ENCODE data around the gene ITPKB.

The ITPKB gene

DNA sequence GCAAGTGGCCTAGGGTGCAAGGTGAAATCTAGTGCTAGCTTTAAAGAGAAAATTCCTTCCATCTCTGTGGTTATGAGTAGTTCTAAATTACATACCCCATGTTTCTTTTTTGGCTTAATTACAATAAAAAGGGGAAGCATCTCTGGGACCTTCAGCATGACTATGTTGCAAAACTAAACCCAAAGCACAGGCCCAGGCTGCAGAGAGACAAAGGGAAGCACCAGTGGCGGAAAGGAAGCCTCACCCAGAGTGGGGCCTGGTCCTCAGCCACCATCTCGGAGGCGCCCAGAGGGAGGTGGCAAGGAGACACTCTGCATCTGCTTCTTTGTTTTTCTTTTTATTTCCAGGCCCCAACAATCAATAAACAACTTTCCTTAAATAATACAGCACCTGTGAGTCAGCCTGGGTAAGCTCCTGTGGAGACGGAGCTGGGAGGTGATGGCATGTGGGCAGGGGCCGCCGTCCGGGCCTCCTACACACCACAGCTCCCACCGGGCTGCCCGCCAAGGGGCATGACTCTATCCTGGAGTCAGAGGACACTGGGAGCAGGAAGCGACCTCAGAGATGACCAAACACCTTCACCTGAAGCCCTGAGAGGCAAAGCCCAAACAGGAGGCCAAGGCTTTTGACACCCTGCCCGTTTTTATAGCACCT, 21.7 kb downstream of the ITPKB start:
- intact Hi-C loops (cut with DNase I) = no loop called here
- DNase-seq = peak in 8 of 42 donors; percentile 11 to 57 (median 30)

DNA sequence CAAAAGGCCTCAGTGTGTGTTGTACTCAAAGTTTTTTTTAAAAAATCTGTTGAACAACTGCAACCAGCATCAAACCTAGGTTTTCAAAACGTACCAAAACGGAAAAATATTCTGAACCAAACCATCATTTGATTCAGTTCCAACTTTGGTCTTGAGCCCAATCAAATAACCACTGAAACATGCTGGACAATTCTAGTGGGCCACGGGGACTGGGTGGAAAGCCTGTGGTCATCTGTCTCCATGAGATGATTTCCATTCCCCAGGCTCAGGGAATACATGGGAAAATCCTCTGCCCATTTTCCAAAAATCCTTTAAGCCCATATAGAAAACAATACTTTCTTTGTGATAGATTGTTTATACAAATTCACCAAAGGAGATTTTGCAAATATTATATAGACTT, 22.5 kb downstream of the ITPKB start:
- DNase-seq = peak in 1 of 42 donors; percentile 8
- intact Hi-C loops (cut with DNase I) = no loop called here

DNA sequence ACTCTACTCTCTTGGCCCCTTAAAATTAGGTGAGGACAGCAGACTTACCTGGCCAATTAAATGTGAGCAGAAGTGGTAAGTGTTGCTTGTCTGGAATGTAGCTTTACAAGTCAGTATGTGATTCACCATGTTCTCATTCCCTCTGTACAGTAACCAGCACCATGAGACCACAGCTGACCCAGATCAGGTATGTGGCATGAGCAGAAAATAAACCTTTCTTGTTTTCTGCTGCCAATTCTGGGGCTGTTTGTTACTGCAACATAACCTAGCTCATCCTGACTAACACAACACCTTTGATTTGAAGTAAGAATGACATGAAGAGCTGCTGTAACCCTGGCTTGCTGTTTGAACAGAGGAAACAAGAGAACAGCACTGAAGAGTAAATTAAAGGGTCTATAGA, 24.9 kb downstream of the ITPKB start:
- no peak for DNase-seq

DNA sequence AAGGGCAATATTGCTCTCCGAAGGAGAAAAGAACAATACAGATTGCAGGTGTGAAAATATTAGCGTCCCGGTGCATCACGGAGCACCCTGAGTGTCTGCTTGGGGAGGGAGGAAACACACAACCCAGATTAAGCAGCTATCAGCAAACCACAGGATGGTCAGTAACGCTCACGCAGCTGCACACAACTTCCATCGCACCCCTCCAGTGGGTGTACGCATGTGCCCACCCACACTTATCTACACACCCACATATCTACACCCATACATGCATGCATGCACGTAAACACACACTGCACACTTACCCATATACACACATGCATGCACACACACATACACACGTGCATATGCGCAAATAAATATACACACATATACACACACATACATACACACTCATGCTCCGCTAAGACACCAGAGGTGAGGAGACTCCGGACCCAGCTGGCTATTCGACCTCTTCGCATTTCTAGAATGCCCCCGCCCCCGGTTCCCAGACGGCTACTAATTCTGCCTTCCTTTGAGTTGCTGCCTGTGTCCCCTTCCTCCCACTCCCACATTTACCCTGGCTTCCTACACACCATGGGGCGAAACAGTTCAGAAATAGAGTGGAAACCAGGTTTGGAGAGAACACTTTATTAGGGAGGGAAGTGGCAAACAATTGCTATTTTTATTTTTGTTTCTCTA, 26.2 kb downstream of the ITPKB start:
- no peak for DNase-seq
- intact Hi-C loops (cut with DNase I) = no loop called here

More for the DNA sequence above, 24.9 kb downstream of the ITPKB start:
- intact Hi-C loops (cut with DNase I) = no loop called here

DNA sequence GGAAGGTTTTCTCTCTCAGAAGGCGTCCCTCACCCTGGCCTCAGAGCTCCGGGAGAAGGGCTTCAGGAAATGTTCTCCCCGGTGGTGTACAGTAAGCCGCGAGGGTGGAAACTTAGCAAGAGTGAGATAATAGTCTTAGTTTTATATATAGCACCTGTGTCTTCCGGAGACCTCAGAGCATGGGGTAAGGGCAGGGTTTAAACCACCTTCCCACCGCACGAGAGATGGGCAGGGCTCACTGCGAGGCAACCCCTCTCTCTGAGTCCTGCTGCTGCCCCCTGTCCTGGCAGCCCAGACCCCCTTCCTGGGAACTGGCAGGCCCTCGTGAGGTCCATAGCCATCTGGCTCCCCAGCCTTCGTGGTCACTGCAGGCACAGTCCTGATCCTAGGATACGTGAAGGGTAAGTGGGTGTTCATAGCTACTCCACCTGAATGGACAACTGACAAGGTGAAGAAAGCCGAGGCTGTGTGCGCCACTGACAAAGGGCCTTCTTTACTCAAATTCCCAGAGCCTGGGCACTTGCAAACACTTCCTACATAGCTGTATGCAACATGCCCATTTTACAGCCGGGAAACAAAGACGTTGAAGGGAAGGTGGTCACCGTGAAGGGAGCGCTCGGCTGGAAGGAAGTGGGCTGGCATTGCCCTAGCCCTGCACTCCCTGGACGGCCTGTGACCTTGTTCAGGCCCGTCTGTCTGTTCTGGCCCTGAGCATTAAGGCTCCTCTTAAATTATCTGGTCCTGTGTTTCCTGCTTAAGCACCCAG, 26.9 kb downstream of the ITPKB start:
- DNase-seq = no peak
- intact Hi-C loops (cut with DNase I) = no loop called here

DNA sequence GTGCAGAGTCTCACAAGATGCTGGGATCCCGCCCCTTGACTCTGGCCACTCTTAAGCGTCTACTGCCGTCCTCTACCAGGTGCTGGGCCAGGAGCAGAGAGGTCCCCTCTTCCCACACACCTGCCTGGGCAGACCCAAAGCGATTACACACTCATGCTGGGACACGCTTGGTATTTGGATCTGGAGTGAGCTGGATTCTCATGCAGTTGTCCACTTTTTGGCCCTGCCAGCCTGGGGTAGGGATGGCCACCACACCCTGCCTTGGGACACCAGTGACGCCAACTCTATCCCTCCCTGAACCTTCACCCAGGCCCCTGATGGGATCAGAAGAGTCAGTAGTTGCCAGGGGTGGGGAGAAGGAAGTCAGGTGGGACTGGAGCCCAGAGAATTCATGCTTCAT, 28.6 kb downstream of the ITPKB start:
- DNase-seq = no peak
- intact Hi-C loops (cut with DNase I) = no loop called here

DNA sequence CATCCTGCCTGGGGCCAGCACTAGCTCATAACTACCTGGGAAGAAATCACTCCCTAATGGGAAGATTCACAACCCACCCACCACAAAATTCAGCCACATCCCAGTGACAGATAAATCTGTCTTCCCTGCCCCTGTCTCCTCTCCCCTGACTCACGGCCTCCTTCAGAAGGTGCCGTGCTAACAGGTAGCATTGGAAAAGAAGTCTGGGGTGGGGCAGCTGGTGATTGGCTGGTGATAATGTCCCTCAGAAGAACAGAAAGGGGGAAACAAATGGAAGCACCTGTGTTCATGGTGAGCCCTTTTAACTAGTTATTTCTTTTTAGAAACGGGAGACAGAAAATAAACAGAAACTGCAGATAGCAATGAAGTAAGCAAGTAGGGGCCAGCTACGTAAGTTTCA, 29.1 kb downstream of the ITPKB start:
- no peak for DNase-seq
- intact Hi-C loops (cut with DNase I) = no loop called here

DNA sequence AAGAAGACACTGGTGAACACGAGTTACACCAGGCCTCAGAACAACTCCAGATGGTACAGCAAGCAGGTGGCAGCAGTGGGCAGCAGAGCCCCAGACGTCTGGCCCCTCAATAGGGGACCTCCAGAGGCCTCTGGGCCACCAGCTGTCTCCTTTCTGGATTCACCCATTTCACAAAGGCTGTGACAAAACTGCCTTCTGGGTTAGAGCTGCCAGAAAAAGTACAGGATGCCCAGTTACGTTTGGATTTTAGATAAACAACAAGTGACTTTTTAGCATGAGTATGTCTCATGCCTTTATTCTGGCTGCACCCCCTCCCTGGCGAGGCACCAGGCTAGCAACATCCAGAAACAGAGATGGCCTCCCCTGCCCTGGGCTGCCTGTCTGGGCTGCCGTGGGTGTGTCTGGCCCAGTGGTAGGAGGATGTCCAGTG, 30.1 kb downstream of the ITPKB start:
- DNase-seq = peak in 14 of 42 donors; percentile 34 to 76 (median 52)
- intact Hi-C loops (cut with DNase I) = no loop called here

DNA sequence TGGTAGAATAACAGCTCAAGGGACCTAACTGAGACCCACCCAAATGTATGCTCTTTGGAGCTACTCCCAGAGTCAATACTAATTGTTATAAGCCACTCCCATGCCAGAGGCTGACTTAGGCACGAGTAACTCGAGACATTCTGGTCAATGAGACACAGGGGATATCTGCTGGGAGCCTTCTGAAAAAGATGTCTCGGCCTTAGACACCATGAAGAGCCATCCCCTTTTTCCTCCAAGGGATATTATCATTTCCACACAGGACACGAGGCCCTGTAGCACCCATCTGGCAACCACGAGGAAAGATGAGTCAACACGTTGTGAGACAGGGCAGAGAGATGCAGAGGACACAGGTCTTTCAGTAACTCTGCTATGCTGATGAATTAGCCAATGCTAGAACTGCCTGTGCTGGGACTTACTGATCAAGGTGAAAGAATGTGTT, 30.7 kb downstream of the ITPKB start:
- no peak for DNase-seq
- intact Hi-C loops (cut with DNase I) = no loop called here

DNA sequence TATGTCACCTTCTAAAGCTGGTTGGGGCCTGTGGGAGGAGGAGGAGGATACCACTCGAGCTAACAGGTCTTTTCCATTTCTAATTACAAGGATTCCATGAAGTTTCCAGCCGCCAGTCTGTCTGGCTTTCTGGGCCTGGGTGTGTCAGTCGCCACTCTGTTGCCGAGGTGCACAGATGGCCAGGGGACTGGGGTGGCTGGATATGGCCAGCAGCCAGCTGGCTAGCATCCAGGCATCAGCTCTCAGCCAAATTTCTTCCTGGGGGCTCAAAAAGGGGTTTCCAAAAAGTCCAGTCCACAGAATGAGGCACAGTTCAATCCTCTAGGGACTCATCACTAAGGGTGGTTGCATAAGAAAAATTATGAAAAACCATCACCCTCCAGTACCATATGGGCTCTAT, 32.4 kb downstream of the ITPKB start:
- no peak for DNase-seq
- intact Hi-C loops (cut with DNase I) = no loop called here

DNA sequence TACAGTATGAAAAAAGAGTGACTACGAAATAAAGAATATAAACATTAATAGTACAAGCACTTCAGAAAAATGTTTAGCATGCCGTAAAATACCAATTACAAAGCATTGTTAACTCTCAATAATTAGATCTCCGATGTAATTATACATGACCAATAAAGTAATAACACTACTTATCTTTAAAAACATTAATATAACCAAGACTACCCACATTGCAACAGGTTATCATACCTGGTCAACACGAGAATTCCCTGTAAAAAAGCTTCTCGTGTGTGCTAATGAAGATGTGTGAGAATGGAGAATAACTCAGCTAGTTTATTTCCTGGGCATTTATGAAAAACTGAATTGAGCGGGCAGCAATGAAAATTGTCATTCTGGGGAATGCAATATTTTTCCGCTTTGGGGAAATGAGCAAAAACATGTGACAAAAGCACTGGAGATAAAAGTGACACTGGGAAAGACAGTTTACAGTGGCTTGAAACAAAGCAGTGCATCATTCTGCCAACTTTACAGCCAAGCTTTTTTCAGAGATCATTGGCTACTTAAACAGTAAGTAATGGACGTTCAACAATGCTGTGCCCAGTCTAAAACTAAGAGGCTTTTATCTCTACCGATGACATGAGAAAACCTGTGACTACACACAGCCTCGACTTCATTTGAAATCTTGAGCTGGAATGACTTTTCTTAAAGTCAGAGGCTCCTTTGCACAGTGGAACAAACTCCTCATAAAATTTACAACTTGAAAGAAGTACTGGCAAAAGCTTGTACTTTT, 34.7 kb downstream of the ITPKB start:
- intact Hi-C loops (cut with DNase I) = no loop called here

DNA sequence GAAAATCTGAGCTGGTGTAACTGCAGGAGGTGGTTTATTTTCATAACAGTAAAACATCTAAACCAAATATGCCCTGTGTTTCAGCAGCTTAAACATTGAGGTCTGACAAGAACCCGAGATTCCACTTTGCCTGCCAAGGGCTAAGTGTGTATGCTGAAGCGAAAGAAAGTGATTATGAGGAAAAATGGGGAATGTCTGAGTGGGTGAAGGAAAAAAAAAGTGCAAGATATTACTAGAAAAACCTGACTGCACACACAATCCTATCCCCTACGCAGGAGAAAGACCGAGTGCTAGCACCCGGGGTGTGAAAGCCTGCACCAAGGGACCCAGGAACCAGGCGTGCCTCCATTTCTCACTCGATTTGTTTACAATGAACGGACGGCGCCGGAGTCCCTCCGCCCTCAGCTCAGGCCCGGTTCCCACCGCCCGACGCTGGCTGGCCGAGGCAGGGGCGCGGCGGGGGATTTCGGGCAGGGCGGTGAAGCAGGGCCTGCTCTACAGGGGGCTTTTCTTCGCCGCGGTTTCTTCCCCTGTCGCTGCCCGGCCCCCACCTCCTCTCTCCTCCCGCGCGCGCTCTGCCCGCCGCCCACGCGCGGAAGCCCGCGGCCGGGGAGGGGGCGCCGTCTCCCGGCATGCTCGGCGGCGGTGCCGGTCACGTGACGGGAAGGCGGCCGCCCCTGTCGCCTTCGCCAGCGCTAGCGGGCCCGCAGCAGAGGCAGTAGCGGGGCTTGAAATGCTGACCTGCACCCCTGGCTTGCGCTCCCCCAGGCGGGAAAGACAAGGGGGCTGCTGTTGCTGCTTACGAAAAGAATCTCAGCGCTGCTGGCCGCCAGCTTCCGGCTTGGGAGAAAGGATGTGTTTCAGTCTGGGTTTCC, 35.9 kb downstream of the ITPKB start:
- peak in 41 of 42 donors; percentile 47 to 91 (median 82) for DNase-seq
- intact Hi-C loops (cut with DNase I) = loop anchor here (2.0 kb wide), 1 partner anchor 34 kb away; no protein-coding TSS in a partner anchor

More for the DNA sequence above, 34.7 kb downstream of the ITPKB start:
- no peak for DNase-seq

DNA sequence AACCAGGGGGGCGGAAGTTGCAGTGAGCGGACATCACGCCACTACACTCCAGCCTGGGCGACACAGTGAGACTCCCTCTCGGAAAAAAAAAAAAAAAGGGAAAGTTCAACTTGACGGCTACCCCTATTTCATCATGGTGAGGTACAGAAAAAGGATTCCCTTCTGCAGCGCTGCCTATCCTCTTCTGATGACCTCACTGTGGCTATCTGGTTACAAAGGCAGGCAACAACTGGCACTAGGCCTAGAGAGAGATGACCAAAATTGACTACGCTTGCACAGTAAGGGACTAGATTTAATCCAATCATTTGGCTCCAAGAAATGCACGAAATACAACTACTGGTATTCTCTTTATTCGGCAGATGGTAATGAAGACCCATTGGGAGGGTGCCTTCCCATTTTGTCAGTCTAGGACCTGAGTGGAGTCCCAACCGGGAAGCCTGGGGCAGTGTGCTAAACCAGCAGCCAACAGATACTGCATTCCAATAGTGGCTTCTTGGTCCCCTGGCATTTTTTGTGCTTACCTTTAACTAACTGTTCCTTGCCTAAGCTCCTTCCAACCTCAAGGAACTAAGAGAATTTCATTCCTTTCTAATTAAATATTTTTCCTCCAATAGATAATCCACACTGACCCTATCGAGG, 36.6 kb downstream of the ITPKB start:
- intact Hi-C loops (cut with DNase I) = loop anchor here (2.0 kb wide), 1 partner anchor 34 kb away; no protein-coding TSS in a partner anchor
- DNase-seq = peak in 1 of 42 donors; percentile 44

DNA sequence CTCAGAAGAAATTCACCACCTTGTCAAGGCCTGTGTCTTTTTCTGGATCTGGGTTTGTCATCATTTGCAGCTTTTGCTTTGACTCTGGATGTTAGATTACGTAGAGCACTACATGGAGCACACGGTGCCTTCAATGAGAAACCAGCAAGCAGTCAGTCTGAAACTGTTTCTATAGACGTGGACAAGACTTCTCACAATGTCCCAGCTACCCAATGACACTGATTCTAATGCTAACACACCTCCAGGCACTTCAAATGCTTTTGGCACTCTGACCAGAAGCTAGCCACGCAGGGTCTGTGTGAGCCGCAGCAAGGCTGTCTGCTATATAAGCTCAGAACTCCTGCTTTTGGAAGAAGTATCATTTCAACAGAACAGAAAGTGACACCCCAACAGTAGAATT, 38.2 kb downstream of the ITPKB start:
- intact Hi-C loops (cut with DNase I) = no loop called here
- DNase-seq = no peak

DNA sequence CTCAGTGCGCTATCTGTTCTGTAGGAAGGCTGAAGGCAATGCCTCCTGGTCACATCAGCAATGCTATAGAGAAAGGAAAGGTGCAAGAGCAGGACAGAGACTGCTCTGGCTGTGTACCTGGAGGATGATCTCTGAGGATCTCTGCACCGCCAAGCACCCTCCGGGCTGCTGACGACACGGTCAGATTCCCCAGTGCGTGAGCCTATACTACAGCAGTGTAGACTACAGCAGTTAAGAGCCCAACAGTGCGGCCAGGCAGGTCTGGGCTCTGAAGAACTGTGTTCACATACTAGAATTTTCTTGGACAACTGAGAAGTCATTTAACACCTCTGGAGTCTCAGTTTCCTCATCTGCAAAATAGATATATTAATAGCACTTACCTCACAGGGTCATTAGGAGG, 39.9 kb downstream of the ITPKB start:
- intact Hi-C loops (cut with DNase I) = no loop called here
- peak in 1 of 42 donors; percentile 26 for DNase-seq

DNA sequence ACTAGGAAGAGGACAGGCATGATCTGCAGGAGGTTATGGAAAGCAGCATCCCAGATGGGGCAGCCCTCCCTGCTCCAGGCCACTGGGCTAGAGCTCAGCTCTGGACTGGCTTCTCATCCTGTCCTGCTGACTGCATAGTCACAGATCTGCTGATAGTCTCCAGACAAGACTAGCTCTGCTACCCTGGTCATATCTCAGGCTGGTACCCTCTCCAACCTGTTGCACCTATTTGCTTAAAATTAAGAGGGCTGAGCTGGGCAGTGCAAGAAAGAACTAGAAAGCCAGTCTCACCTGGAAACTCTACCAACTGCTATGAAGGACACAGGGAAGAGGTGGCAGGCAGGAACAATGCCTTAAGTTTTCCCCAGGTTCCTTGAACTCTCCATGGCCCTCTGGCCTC, 40.4 kb downstream of the ITPKB start:
- intact Hi-C loops (cut with DNase I) = no loop called here
- DNase-seq = peak in 1 of 42 donors; percentile 9

DNA sequence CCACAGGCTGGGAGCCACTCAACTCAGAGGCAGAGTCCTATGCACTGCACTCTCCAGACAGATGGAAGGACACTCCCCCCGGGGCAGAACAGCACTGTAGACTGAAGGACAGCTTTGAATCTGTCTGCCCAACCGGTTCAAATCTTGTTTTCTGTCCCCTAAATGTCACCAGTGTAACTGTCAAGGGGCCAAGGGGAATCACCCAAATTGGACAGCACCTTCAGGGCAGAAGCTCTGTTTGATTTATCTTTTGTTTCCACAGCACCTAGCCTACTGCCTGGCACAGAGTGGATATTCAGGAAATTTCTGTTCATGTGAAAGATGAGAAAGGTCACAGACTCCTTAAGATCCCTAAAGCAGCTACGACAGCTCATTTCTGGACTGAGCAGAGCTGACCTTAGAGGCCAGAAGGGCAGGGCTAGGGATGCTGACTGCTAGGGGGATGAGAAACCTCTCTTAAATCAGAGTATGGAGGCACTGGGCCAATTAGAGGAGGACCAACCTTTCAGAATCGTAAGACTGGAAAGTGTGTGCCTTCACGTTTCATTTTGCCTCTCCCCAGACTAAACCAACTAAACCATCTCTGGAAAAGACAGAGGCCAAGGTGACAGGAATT, 41.0 kb downstream of the ITPKB start:
- DNase-seq = no peak

More for the DNA sequence above, 41.0 kb downstream of the ITPKB start:
- intact Hi-C loops (cut with DNase I) = no loop called here
